ENCODE results near the gene SEC14L5. TPM values are rescaled to one million over a fixed set of nuclear protein-coding genes. Genes with fewer than 3 reads are reported as not detected.

Gene SEC14L5
- total RNA-seq, 1 experiment from 2014 or later, result 0.27 TPM

GRCh38 chr16:4942481-4942880 is 15.6 kb upstream of the SEC14L5 start:
- peaks cover 63 to 91% of the 10 kb centered on the region in 2 experiments for H3K4me1 ChIP-seq (ENCODE audit: control insufficient read depth in 1 of 2, insufficient read depth in 2 of 2, low read length in 2 of 2)
- BruUV-seq (replicated peaks), result no TSS peak

GRCh38 chr16:4944333-4945281 is 13.5 kb upstream of the SEC14L5 start:
- Histone ChIP-seq H2AFZ (ENCODE audit: low read depth, low read length, poor library complexity, severe bottlenecking) (no peak overlapping the region), H3K79me2 (ENCODE audit: insufficient read depth, low read length) (no peaks in the 10 kb centered on the region), H3K27me3 (ENCODE audit: insufficient read depth, low read length) (no peaks in the 10 kb centered on the region), H3K9ac (ENCODE audit: low read length) (peak overlapping the region; percentile 76), H3K4me3 (replicated peaks in 1 of 2; ENCODE audit: low read depth in 1 of 2, low read length in 2 of 2) (peak overlapping the region; percentile 35 to 41), H3K4me2 (ENCODE audit: low read length) (peak overlapping the region; percentile 70), H4K20me1 (ENCODE audit: insufficient read depth) (no peaks in the 10 kb centered on the region), H3K9me3 (ENCODE audit: control insufficient read depth in 1 of 2, insufficient read depth in 1 of 2, low read depth in 1 of 2, low read length in 2 of 2) (no peaks in the 10 kb centered on the region), H3K36me3 (ENCODE audit: control insufficient read depth in 1 of 2, insufficient read depth in 2 of 2, low read length in 2 of 2) (no peaks in the 10 kb centered on the region), H3K27ac (ENCODE audit: low read depth, low read length) (peak overlapping the region; percentile 100), H3K4me1 (ENCODE audit: control insufficient read depth in 1 of 2, insufficient read depth in 2 of 2, low read length in 2 of 2) (peaks cover 63 to 82% of the 10 kb centered on the region in 2 experiments), H3K9me2 (ENCODE audit: insufficient read depth) (no peaks in the 10 kb centered on the region)
- DNase-seq (ENCODE audit: low read depth, low spot score) (peak; percentile 84), ATAC-seq (peak; percentile 65)
- ChIA-PET POLR2A (interaction anchor here (0.7 to 1.4 kb wide), 4 partner anchors 12 to 210 kb away, joined by 4 to 6 read pairs (median 5); partner anchors contain the start of genes ANKS3, DNAAF8, ROGDI and SEC14L5), RAD21 (ENCODE audit: low non-redundant PET in 1 of 2, low total read pairs in 2 of 2, uncharacterized antibody in 2 of 2, unreplicated experiment in 2 of 2) (no interaction called here), CTCF (interaction anchor here (0.8 kb wide), 1 partner anchor 8 kb away, joined by 4 read pairs; no protein-coding TSS in a partner anchor)
- TF ChIP-seq REST (IDR thresholded peaks at IDR 0.05; ENCODE audit: low read depth) (no peak), FOSL1 (IDR thresholded peaks at IDR 0.05; ENCODE audit: low read depth) (no peak), ZFX (IDR thresholded peaks at IDR 0.05) (no peak), POLR2AphosphoS5 (IDR thresholded peaks at IDR 0.05; ENCODE audit: low read depth, low read length) (peak; percentile 72), CBX3 (IDR thresholded peaks at IDR 0.05; ENCODE audit: low read depth) (no peak), ZBTB33 (IDR thresholded peaks at IDR 0.05; ENCODE audit: extremely low read depth, insufficient replicate concordance, low read length) (peak; percentile 58)
- intact Hi-C loops (cut with micrococcal nuclease), result loop anchor here (1.0 to 5.0 kb wide), 5 partner anchors 62 to 322 kb away; partner anchors contain the start of genes ANKS3, DNAAF8, GLYR1 and MGRN1
- BruUV-seq (replicated peaks), result no TSS peak

More at GRCh38 chr16:4942481-4942880, 15.6 kb upstream of the SEC14L5 start:
- H4K20me1 ChIP-seq (ENCODE audit: insufficient read depth), result no peaks in the 10 kb centered on the region
- H3K36me3 ChIP-seq (ENCODE audit: control insufficient read depth in 1 of 2, insufficient read depth in 2 of 2, low read length in 2 of 2), result no peaks in the 10 kb centered on the region
- RAD21 ChIA-PET (ENCODE audit: low non-redundant PET in 1 of 2, low total read pairs in 2 of 2, uncharacterized antibody in 2 of 2, unreplicated experiment in 2 of 2), result interaction anchor here in 1 of 2 experiments (0.6 kb wide), 1 partner anchor 266 kb away, joined by 4 read pairs; no protein-coding TSS in a partner anchor
- H3K4me3 ChIP-seq (replicated peaks in 1 of 2; ENCODE audit: low read depth in 1 of 2, low read length in 2 of 2), result peak overlapping the region; percentile 6 to 50
- peak overlapping the region; percentile 76 for H3K9ac ChIP-seq (ENCODE audit: low read length)
- H3K4me2 ChIP-seq (ENCODE audit: low read length), result peak overlapping the region; percentile 70
- CTCF ChIA-PET, result no interaction called here
- no peaks in the 10 kb centered on the region for H3K79me2 ChIP-seq (ENCODE audit: insufficient read depth, low read length)
- POLR2A ChIA-PET, result interaction anchor here (0.8 to 1.4 kb wide), 2 partner anchors 11 to 26 kb away, joined by 3 read pairs; no protein-coding TSS in a partner anchor
- TF ChIP-seq EZH2 (IDR thresholded peaks at IDR 0.05) (no peak), FOSL1 (IDR thresholded peaks at IDR 0.05; ENCODE audit: low read depth) (no peak), POLR2AphosphoS5 (IDR thresholded peaks at IDR 0.05; ENCODE audit: low read depth, low read length) (0 out of 2 replicates have a peak, but pooled peaks have one; percentile 5), CBX3 (IDR thresholded peaks at IDR 0.05; ENCODE audit: low read depth) (no peak), SIN3A (IDR thresholded peaks at IDR 0.05; ENCODE audit: low read depth) (no peak)
- H2AFZ ChIP-seq (ENCODE audit: low read depth, low read length, poor library complexity, severe bottlenecking), result no peak overlapping the region
- H3K27ac ChIP-seq (ENCODE audit: low read depth, low read length), result peak overlapping the region; percentile 100
- no peaks in the 10 kb centered on the region for H3K27me3 ChIP-seq (ENCODE audit: insufficient read depth, low read length)
- H3K9me3 ChIP-seq (ENCODE audit: control insufficient read depth in 1 of 2, insufficient read depth in 1 of 2, low read depth in 1 of 2, low read length in 2 of 2), result no peaks in the 10 kb centered on the region
- DNase-seq (ENCODE audit: low read depth, low spot score), result no peak
- H3K9me2 ChIP-seq (ENCODE audit: insufficient read depth), result no peaks in the 10 kb centered on the region
- intact Hi-C loops (cut with micrococcal nuclease), result loop anchor here (5.0 kb wide), 2 partner anchors 210 to 320 kb away; partner anchors contain the start of genes ANKS3, DNAAF8 and MGRN1
- ATAC-seq, result no peak
